ENCODE data around the gene WTAP.
"Not testable (repeated sequence)": the region's sequence is repeated elsewhere in the genome, so short reads cannot be mapped to it uniquely, and the experiment has no call there.

The WTAP gene

GRCh38 chr6:159746759-159747158 is 19.5 kb downstream of the WTAP start:
- no peak for DNase-seq (ENCODE audit: extremely low read depth, low read depth)
- TF ChIP-seq CTCF (IDR thresholded peaks at IDR 0.05; ENCODE audit: low read depth, low read length, missing control alignments), result no peak
- H3K4me3 ChIP-seq (replicated peaks; ENCODE audit: low read depth, low read length), result no peak overlapping the region

GRCh38 chr6:159748127-159748526 is 20.8 kb downstream of the WTAP start:
- not testable (repeated sequence) for H3K4me3 ChIP-seq (replicated peaks; ENCODE audit: low read depth, low read length); DNase-seq (ENCODE audit: extremely low read depth, low read depth)

- no peak for TF ChIP-seq CTCF (IDR thresholded peaks at IDR 0.05; ENCODE audit: low read depth, low read length, missing control alignments)
- H3K4me3 ChIP-seq (replicated peaks; ENCODE audit: low read depth, low read length), result no peak overlapping the region
- DNase-seq (ENCODE audit: extremely low read depth, low read depth), result no peak
Observed at GRCh38 chr6:159751448-159751847, 24.1 kb downstream of the WTAP start.

GRCh38 chr6:159753081-159753872 is 26.0 kb downstream of the WTAP start:
- TF ChIP-seq CTCF (IDR thresholded peaks at IDR 0.05; ENCODE audit: low read depth, low read length, missing control alignments), result no peak

GRCh38 chr6:159754401-159754800 is 27.1 kb downstream of the WTAP start:
- no peak for DNase-seq (ENCODE audit: extremely low read depth, low read depth)
- no peak for TF ChIP-seq CTCF (IDR thresholded peaks at IDR 0.05; ENCODE audit: low read depth, low read length, missing control alignments)
- H3K4me3 ChIP-seq (replicated peaks; ENCODE audit: low read depth, low read length), result no peak overlapping the region

More at GRCh38 chr6:159753081-159753872, 26.0 kb downstream of the WTAP start:
- no peak for DNase-seq (ENCODE audit: extremely low read depth, low read depth)
- H3K4me3 ChIP-seq (replicated peaks; ENCODE audit: low read depth, low read length), result no peak overlapping the region

- TF ChIP-seq CTCF (IDR thresholded peaks at IDR 0.05; ENCODE audit: low read depth, low read length, missing control alignments), result no peak
- DNase-seq (ENCODE audit: extremely low read depth, low read depth), result no peak
- H3K4me3 ChIP-seq (replicated peaks; ENCODE audit: low read depth, low read length), result no peak overlapping the region
Observed at GRCh38 chr6:159754959-159755914, 27.9 kb downstream of the WTAP start.

GRCh38 chr6:159756508-159756907 is 29.2 kb downstream of the WTAP start:
- no peak for TF ChIP-seq CTCF (IDR thresholded peaks at IDR 0.05; ENCODE audit: low read depth, low read length, missing control alignments)
- H3K4me3 ChIP-seq (replicated peaks; ENCODE audit: low read depth, low read length), result no peak overlapping the region
- DNase-seq (ENCODE audit: extremely low read depth, low read depth), result no peak

Measured in HFF-Myc (cell line).